HepG2 (cell line): Measurements from ENCODE around the gene GSDMA. TPM values are rescaled to one million over a fixed set of nuclear protein-coding genes. Genes with fewer than 3 reads are reported as not detected.

Source experiments
- E2F5 ChIP-seq: sonication (generic); formaldehyde crosslinking; conservative IDR thresholded peaks from 2 replicates; pipeline ENCODE4 v1.4.0; 2020; ENCODE audit warnings: missing genetic modification reagents
- MTF2 ChIP-seq: sonication (generic); formaldehyde crosslinking; IDR thresholded peaks from 2 replicates; pipeline ENCODE4 v1.5.0; 2020; ENCODE audit warnings: missing genetic modification reagents, borderline replicate concordance
- NBN ChIP-seq: fragments of 450-650 bp; conservative IDR thresholded peaks from 2 replicates; pipeline ENCODE4 v1.6.1; 2017
- NCOR1 ChIP-seq: fragments of 200-600 bp; sonication (generic); IDR thresholded peaks from 2 replicates; pipeline ENCODE4 v1.7.0; 2017; ENCODE audit warnings: antibody characterized with exemption, low read length, borderline replicate concordance
- TRAFD1 ChIP-seq: sonication (generic); formaldehyde crosslinking; IDR thresholded peaks from 2 replicates; pipeline ENCODE4 v1.5.1; 2020; ENCODE audit warnings: missing genetic modification reagents, mild to moderate bottlenecking, borderline replicate concordance
- USF2 ChIP-seq, 2 experiments: sonication (generic) in 1 of 2; formaldehyde crosslinking in 1 of 2; IDR thresholded peaks; 2 replicates each; pipeline versions ENCODE4 v1.5.1 to v1.6.1; 2011 to 2020; ENCODE audit warnings: borderline replicate concordance in 1 of 2, low read depth in 1 of 2, low read length in 1 of 2, mild to moderate bottlenecking in 1 of 2, missing genetic modification reagents in 1 of 2, moderate library complexity in 1 of 2
- ZBTB7B ChIP-seq: sonication (generic); formaldehyde crosslinking; IDR thresholded peaks from 2 replicates; pipeline ENCODE4 v1.4.0; 2020; ENCODE audit warnings: missing genetic modification reagents
- ZFX ChIP-seq: sonication (generic); formaldehyde crosslinking; IDR thresholded peaks from 2 replicates; pipeline ENCODE4 v1.4.0; 2020; ENCODE audit warnings: mild to moderate bottlenecking, low read depth, missing genetic modification reagents, moderate library complexity
- ZMYM4 ChIP-seq: sonication (generic); formaldehyde crosslinking; IDR thresholded peaks from 2 replicates; pipeline ENCODE4 v1.8.1; 2023; ENCODE audit warnings: mild to moderate bottlenecking, missing genetic modification reagents
- ZNF205 ChIP-seq: IDR thresholded peaks from 2 replicates; pipeline ENCODE4 v1.6.1; 2018; ENCODE audit warnings: missing biosample characterization, missing genetic modification reagents
- ZNF24 ChIP-seq: fragments of 450-650 bp; IDR thresholded peaks from 2 replicates; pipeline ENCODE4 v1.6.1; 2017; ENCODE audit warnings: antibody characterized with exemption, mild to moderate bottlenecking
- ZNF646 ChIP-seq: sonication (generic); formaldehyde crosslinking; IDR thresholded peaks from 2 replicates; pipeline ENCODE4 v1.9.0; 2021; ENCODE audit warnings: mild to moderate bottlenecking, missing genetic modification reagents
- ZNF672 ChIP-seq: sonication (generic); formaldehyde crosslinking; IDR thresholded peaks from 2 replicates; pipeline ENCODE4 v1.8.1; 2022; ENCODE audit warnings: missing genetic modification reagents
- ZSCAN9 ChIP-seq: IDR thresholded peaks from 2 replicates; pipeline ENCODE4 v1.6.1; 2016; ENCODE audit warnings: borderline replicate concordance
- polyA plus RNA-seq, 8 experiments: library from polyadenylated mRNA; depleted of rRNA in 3 of 8; stranded (reverse) in 7 of 8; unstranded in 1 of 8; fragments of >200 nt; fragmentation: Illumina TruSeq in 4 of 8; extraction: Trizol in 4 of 8; gene quantifications; 2 replicates each; pipeline versions ENCODE4 v1.2.1 to v1.2.3, GENCODE V29; 2011 to 2016; ENCODE audit warnings: low read depth in 4 of 8, missing spikeins in 1 of 8, mixed read lengths in 1 of 8; ENCODE audit not compliant: insufficient read depth in 1 of 8
- total RNA-seq, 5 experiments: library from RNA; depleted of rRNA; stranded (reverse); fragments of >200 nt; fragmentation: Illumina TruSeq; extraction: Trizol; gene quantifications; 2 replicates each; pipeline ENCODE4 v1.2.3, GENCODE V29; 2016; ENCODE audit warnings: low read depth in 1 of 5

Gene GSDMA
- total and polyA plus RNA-seq, 2 of the 13 experiments (the other 11 are each of a cell fraction or from before 2014, with no cell fraction given): not detected

- no peak for TF ChIP-seq USF2 (IDR thresholded peaks at IDR 0.05; ENCODE audit: low read depth, low read length)
- TF ChIP-seq USF2 (CRISPR knock-in tag; IDR thresholded peaks at IDR 0.05; ENCODE audit: borderline replicate concordance): peak; percentile 43; the same call in 1 of the 2 replicates
- no peak for TF ChIP-seq NBN
- TF ChIP-seq ZFX (CRISPR knock-in tag): peak; percentile 100
- peak; percentile 7; the same call in 1 of the 2 replicates for TF ChIP-seq NCOR1
- TF ChIP-seq ZNF205 (CRISPR knock-in tag): peak; percentile 94
- TF ChIP-seq ZNF24: no peak
- TF ChIP-seq ZMYM4 (CRISPR knock-in tag): peak; percentile 87
- TF ChIP-seq ZNF646: no peak
- TF ChIP-seq TRAFD1 (CRISPR knock-in tag): no peak; the same call in 1 of the 2 replicates
- peak; percentile 59; the same call in 1 of the 2 replicates for TF ChIP-seq ZNF672 (CRISPR knock-in tag)
- TF ChIP-seq MTF2 (CRISPR knock-in tag): peak; percentile 99
- peak; percentile 96 for TF ChIP-seq ZBTB7B (CRISPR knock-in tag)
- TF ChIP-seq ZSCAN9 (CRISPR knock-in tag): peak; percentile 97
- TF ChIP-seq E2F5 (CRISPR knock-in tag): peak; percentile 73; the same call in 1 of the 2 replicates
These were observed 17.8 kb downstream of the GSDMA start, which contains the start of gene PSMD3 (continued) for GRCh38 chr17:39980351-39981206.
